A549 treated with Mapracorat at 1 μM for 4 hours (cell line): Measurements from ENCODE around the gene TNPO3. TPM values are rescaled to one million over a fixed set of nuclear protein-coding genes. Genes with fewer than 3 reads are reported as not detected.

ENCODE experiments used
- total RNA-seq: library from RNA; stranded (reverse); fragments of 200-300 nt; extraction: Qiagen RNA extraction; gene quantifications from 5 replicates; pipeline ENCODE4 v1.2.3, GENCODE V29; 2022

TNPO3 gene
- 39.8 to 43.3 TPM (median 40.9 TPM) in 5 replicates for total RNA-seq

DNA sequence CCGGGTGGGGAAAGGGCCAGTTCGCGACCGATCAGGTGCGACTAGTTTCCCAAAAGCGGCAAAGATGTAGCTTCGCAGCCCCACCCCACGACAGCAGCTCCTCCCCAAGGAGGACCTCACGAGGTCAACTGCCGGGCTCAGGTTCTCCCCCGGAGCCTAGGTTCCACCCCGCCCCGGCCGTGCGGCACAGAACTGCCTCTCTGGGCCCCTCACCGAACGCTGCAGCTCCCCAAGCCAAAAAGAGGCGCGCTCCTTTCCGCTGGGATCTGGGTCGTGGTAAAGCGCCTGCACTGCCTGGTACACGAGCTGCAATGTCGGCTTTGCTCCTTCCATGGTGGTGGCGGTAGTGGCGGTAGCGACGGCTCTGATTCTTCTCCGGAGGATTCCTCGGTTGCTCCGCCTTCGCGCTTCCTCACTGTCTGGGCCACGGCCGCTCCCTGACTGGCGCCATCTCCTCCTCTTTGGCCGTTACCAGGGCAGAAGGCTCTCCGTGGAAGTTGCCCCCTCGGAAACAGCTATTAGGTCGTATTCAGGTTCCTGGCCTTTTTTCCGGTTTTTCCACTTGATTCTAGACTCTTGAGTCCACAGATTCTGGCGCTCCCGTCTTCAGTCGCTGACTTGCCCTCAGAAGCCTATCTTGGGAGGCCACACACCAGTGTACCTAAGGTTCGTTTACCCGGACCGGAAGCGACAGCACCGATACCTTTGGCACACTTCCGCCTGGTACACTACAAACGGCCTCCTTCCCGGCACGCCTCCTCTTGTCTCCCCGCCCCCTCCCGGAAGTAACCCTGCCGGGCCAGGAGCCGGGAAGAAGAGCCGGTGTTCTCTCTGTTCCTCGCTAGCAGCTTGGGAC, at the start of gene TNPO3:
Gene TNPO3 (minus strand): TSS at position 674 of the 856 bp plus-strand sequence. CDS start 341 bp downstream, at position 333.

DNA sequence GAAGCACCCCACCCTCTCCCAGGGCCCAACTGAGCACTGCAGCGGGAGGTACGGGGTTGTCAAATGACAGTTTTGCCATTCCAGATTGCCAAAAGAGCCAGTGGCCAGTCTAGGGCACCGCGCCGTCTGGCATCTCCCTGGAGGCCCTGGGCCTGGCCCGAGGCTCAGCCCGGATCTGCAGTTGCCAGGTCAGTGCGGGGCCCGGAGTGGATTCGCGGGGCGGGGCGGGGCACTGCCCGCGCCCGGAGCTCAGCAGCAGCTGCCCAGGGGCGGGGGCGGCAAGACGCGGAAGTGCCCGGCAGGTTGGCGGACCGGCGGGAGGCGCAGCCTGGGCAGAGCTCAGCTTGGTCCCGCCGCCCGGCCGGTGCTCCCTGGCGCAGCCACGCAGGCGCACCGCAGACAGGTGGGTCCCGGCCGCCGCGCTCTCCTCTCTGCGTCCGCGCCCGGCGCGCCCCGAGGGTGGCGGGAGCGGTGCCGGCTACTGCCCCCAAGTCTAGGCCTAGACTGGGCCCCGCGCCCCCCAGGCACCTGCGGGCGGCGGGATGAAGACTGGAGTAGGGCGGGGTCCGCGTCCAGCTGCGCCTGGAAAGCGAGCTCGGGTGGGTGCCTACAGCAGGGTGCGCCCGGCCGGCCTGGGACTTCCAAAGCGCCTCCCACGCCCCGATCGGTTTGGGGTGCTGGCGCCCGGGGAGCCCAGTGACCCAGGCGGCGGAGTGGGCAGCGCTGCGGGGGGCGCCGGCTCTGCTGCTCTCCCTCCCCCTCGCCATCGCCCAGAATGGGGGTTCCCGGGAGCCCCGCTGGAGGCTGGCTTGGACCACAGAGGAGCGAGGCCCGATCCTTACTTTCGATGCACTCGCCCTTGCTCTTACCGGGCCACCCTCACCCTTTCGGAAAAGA, 117.0 kb downstream of the TNPO3 start, which contains the start of gene IRF5:
Gene IRF5 (plus strand): TSS at position 281 of the 897 bp plus-strand sequence. CDS start 4,155 bp downstream, outside the sequence.

DNA sequence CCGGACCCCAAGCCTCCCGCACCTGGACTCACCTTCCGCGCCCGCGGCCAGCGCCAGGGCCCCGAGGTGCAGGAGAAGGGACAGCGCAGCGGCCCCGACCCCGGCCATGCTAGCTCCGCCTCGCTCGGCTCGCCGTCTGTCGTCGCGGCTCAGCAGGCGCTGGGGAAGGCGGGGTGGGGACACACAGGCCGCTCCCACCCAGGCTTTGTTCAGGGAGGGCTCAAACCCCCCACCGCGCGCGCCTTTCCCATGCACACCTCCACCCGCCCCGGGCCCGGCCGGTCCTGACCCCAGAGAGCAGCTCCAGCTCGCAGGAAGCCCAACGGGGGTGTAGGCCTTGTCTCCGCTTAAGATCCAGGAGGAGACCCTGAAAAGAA, 144.4 kb downstream of the TNPO3 start, which contains the start of gene KCP:
Gene KCP (minus strand): TSS at position 141 of the 377 bp plus-strand sequence. CDS start 33 bp downstream, at position 108.

Other genes with a start within 250 kb of the TNPO3 start
- 3.6 to 5.7 TPM (median 3.8 TPM) in 5 replicates for gene FLNC, start 224.7 kb downstream of the TNPO3 start, total RNA-seq
- gene ATP6V1F, start 192.3 kb downstream of the TNPO3 start, total RNA-seq: 237 to 276 TPM (median 253 TPM) in 5 replicates
- 0.05 to 0.30 TPM (median 0.15 TPM) in 5 replicates for gene KCP, start 144.4 kb downstream of the TNPO3 start, total RNA-seq
- 13.4 to 16.7 TPM (median 14.9 TPM) in 5 replicates for gene IRF5, start 117.2 kb downstream of the TNPO3 start, total RNA-seq
- gene TSPAN33, start 89.6 kb upstream of the TNPO3 start, total RNA-seq: 4.8 to 6.9 TPM (median 6.3 TPM) in 5 replicates
- gene SMO, start 133.5 kb upstream of the TNPO3 start, total RNA-seq: 10.9 to 16.2 TPM (median 13.6 TPM) in 5 replicates
- gene AHCYL2, start 169.9 kb upstream of the TNPO3 start, total RNA-seq: 5.0 to 6.3 TPM (median 5.9 TPM) in 5 replicates